Tibial nerve (tissue), 4 donors: ENCODE results near the gene NAP1L1.

Experiments
- CTCF ChIP-seq, 5 experiments: fragments of 200-600 bp in 3 of 5; fragments of 450-650 bp in 2 of 5; sonication (generic) in 3 of 5; IDR thresholded peaks; one replicate each; pipeline ENCODE4 v1.5.1; 2016 to 2019; ENCODE audit warnings: antibody characterized with exemption in 5 of 5, mild to moderate bottlenecking in 3 of 5, moderate library complexity in 2 of 5
- EP300 ChIP-seq, 2 donors: sonication (generic); formaldehyde crosslinking; IDR thresholded peaks; one replicate each; pipeline ENCODE4 v1.6.1; 2017; ENCODE audit warnings: antibody characterized with exemption in 2 of 2, mild to moderate bottlenecking in 1 of 2
- POLR2A ChIP-seq, 2 donors: fragments of 450-650 bp; IDR thresholded peaks; one replicate each; pipeline ENCODE4 v1.6.1; 2017; ENCODE audit warnings: antibody characterized with exemption in 2 of 2, mild to moderate bottlenecking in 2 of 2, moderate library complexity in 2 of 2

- TF ChIP-seq CTCF (IDR thresholded peaks at IDR 0.05) (no peak), POLR2A (IDR thresholded peaks at IDR 0.05) (no peak), EP300 (IDR thresholded peaks at IDR 0.05) (no peak)
Measured at GRCh38 chr12:76073561-76073960, 10.9 kb downstream of the NAP1L1 start.
